Panc1 (cell line): ENCODE data around the gene UCK1. TPM values are rescaled to one million over a fixed set of nuclear protein-coding genes. Genes with fewer than 3 reads are reported as not detected.

Experiments used
- ATAC-seq: fragments of 200-7000 bp; cut with Tn5 transposase; 2 replicates; pipeline ENCODE4 v1.9.1; 2020; ENCODE audit warnings: mild to moderate bottlenecking, moderate library complexity
- BruUV-seq: library from RNA; stranded (reverse); fragments of 400-500 nt; replicated peaks from 2 replicates; lab custom pipeline; 2021; lab: Mats Ljungman, UMichigan
- CTCF ChIA-PET: fragments of 300-600 bp; sonication (Branson Sonifier 250); formaldehyde crosslinking; loops from one replicate; lab custom pipeline; 2022; ENCODE audit warnings: antibody characterized with exemption; lab: Charles Lee
- POLR2A ChIA-PET: fragments of 300-600 bp; sonication (Branson Sonifier 250); formaldehyde crosslinking; loops from one replicate; lab custom pipeline; 2022; ENCODE audit warnings: antibody characterized with exemption; lab: Charles Lee
- DNase-seq: peaks from one replicate; pipeline ENCODE4 v3.0.0-alpha.2; 2010; ENCODE audit warnings: low read depth, low spot score
- H3K27ac ChIP-seq: 2 replicates; pipeline ENCODE4 v1.5.1; 2011; ENCODE audit warnings: mild to moderate bottlenecking, low read length, inconsistent platforms
- H3K27me3 ChIP-seq: fragments of 200-500 bp; sonication (Bioruptor generic); 2 replicates; pipeline ENCODE4 v1.6.0; 2014; ENCODE audit warnings: low read length, inconsistent platforms; ENCODE audit not compliant: control insufficient read depth, insufficient read depth
- H3K36me3 ChIP-seq: fragments of 200-500 bp; sonication (Bioruptor generic); 2 replicates; pipeline ENCODE4 v1.5.1; 2014; ENCODE audit warnings: inconsistent platforms, mild to moderate bottlenecking, low read length, moderate library complexity; ENCODE audit not compliant: control insufficient read depth, insufficient read depth
- H3K4me1 ChIP-seq: 2 replicates; pipeline ENCODE4 v1.5.1; 2011; ENCODE audit warnings: inconsistent platforms, mild to moderate bottlenecking, low read length, moderate library complexity; ENCODE audit not compliant: control insufficient read depth, insufficient read depth
- H3K4me3 ChIP-seq, 2 experiments: 2 replicates each; pipeline ENCODE4 v1.5.1; 2011 to 2012; ENCODE audit warnings: low read depth in 2 of 2, low read length in 2 of 2, mild to moderate bottlenecking in 2 of 2, inconsistent platforms in 1 of 2, moderate library complexity in 1 of 2
- H3K9me3 ChIP-seq: fragments of 200-500 bp; sonication (Bioruptor generic); 2 replicates; pipeline ENCODE4 v1.5.1; 2014; ENCODE audit warnings: low read depth, mild to moderate bottlenecking, inconsistent platforms, low read length, moderate library complexity; ENCODE audit not compliant: control insufficient read depth, insufficient read depth
- POLR2AphosphoS5 ChIP-seq: IDR thresholded peaks from 2 replicates; pipeline ENCODE4 v1.6.1; 2012; ENCODE audit warnings: mild to moderate bottlenecking, low read depth, low read length, moderate library complexity
- REST ChIP-seq, 2 experiments: IDR thresholded peaks; 2 replicates each; pipeline ENCODE4 v1.6.1; 2011 to 2012; ENCODE audit warnings: low read depth in 2 of 2, control low read depth in 1 of 2, low read length in 1 of 2, mild to moderate bottlenecking in 1 of 2, moderate library complexity in 1 of 2; ENCODE audit not compliant: insufficient read depth in 1 of 2
- SIN3A ChIP-seq: IDR thresholded peaks from 2 replicates; pipeline ENCODE4 v1.6.1; 2012; ENCODE audit warnings: low read depth, mild to moderate bottlenecking, low read length, moderate library complexity, borderline replicate concordance; ENCODE audit not compliant: insufficient read depth
- TCF7L2 ChIP-seq: IDR thresholded peaks from 2 replicates; pipeline ENCODE4 v1.6.1; 2011; ENCODE audit warnings: mild to moderate bottlenecking, low read depth, low read length, inconsistent platforms
- in situ Hi-C: cut with HindIII; loops from 2 replicates; pipeline ENCODE4 v1.10.0; 2016; ENCODE audit warnings: low sequenced_read_pairs, low pct_unique_long_range_greater_than_20kb
- intact Hi-C: fragments of 100-400 bp; cut with micrococcal nuclease; formaldehyde crosslinking; loops from one replicate; pipeline ENCODE4 v1.10.0; 2022; ENCODE audit not compliant: unreplicated experiment
- total RNA-seq: library from RNA; stranded (reverse); gene quantifications from one replicate; pipeline ENCODE4 v1.2.1, GENCODE V29; 2021; ENCODE audit not compliant: unreplicated experiment
- TF ChIP-seq, protein P1 (sequence below): fragments of 450-650 bp; IDR thresholded peaks from 2 replicates; pipeline ENCODE4 v1.5.1; 2017; ENCODE audit warnings: mild to moderate bottlenecking

The UCK1 gene
- total RNA-seq, 1 experiment from 2014 or later, result 30.2 TPM

- Histone ChIP-seq H3K4me1 (no peaks in the 10 kb centered on the region), H3K9me3 (no peaks in the 10 kb centered on the region), H3K27me3 (no peaks in the 10 kb centered on the region), H3K4me3 (no peak overlapping the region), H3K36me3 (no peaks in the 10 kb centered on the region), H3K27ac (no peak overlapping the region)
- TF ChIP-seq SIN3A (no peak), REST (IDR thresholded peaks at IDR 0.05; ENCODE audit: insufficient read depth in 1 of 2, low read depth in 2 of 2, low read length in 1 of 2) (no peak), TCF7L2 (no peak), POLR2AphosphoS5 (no peak)
- TF ChIP-seq, protein P1, sequence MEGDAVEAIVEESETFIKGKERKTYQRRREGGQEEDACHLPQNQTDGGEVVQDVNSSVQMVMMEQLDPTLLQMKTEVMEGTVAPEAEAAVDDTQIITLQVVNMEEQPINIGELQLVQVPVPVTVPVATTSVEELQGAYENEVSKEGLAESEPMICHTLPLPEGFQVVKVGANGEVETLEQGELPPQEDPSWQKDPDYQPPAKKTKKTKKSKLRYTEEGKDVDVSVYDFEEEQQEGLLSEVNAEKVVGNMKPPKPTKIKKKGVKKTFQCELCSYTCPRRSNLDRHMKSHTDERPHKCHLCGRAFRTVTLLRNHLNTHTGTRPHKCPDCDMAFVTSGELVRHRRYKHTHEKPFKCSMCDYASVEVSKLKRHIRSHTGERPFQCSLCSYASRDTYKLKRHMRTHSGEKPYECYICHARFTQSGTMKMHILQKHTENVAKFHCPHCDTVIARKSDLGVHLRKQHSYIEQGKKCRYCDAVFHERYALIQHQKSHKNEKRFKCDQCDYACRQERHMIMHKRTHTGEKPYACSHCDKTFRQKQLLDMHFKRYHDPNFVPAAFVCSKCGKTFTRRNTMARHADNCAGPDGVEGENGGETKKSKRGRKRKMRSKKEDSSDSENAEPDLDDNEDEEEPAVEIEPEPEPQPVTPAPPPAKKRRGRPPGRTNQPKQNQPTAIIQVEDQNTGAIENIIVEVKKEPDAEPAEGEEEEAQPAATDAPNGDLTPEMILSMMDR, result no peak
- ChIA-PET CTCF (interaction anchor here (0.9 kb wide), 1 partner anchor 375 kb away, joined by 3 read pairs; no protein-coding TSS in a partner anchor), POLR2A (no interaction called here)
- DNase-seq (no peak), ATAC-seq (no peak)
- in situ Hi-C loops, result no loop called here
- no TSS peak for BruUV-seq
- intact Hi-C loops, result no loop called here
Observed at GRCh38 chr9:131575946-131576853, 45.1 kb upstream of the UCK1 start.

- no TSS peak for BruUV-seq
- POLR2A ChIA-PET, result no interaction called here
- H3K4me3 ChIP-seq, result no peak overlapping the region
- no peak overlapping the region for H3K27ac ChIP-seq
- H3K4me1 ChIP-seq, result no peaks in the 10 kb centered on the region
- in situ Hi-C loops (no loop called here), intact Hi-C loops (no loop called here)
- DNase-seq (no peak), ATAC-seq (no peak)
- CTCF ChIA-PET, result no interaction called here
- H3K36me3 ChIP-seq, result no peaks in the 10 kb centered on the region
- no peaks in the 10 kb centered on the region for H3K9me3 ChIP-seq
- H3K27me3 ChIP-seq, result no peaks in the 10 kb centered on the region
- TF ChIP-seq REST (IDR thresholded peaks at IDR 0.05; ENCODE audit: insufficient read depth in 1 of 2, low read depth in 2 of 2, low read length in 1 of 2) (no peak), TCF7L2 (no peak), SIN3A (no peak), POLR2AphosphoS5 (no peak)
- TF ChIP-seq, protein P1, result no peak
Observed at GRCh38 chr9:131574730-131575640, 43.9 kb upstream of the UCK1 start.
